DND-41 (cell line): ENCODE data around the gene CLASP1.
A peak's percentile ranks its signal among the peaks of the same experiment; 100 is the strongest.
"Not testable (repeated sequence)": the region's sequence is repeated elsewhere in the genome, so short reads cannot be mapped to it uniquely, and the experiment has no call there.

Source experiments
- ATAC-seq: fragments of 200-7000 bp; cut with Tn5 transposase; 3 replicates; pipeline ENCODE4 v1.9.1; 2021; ENCODE audit warnings: low read depth; ENCODE audit not compliant: insufficient read depth
- DNase-seq: peaks from one replicate; pipeline ENCODE4 v3.0.0-alpha.2; 2020
- H2AFZ ChIP-seq: 2 replicates; pipeline ENCODE4 v1.6.0; 2012; ENCODE audit warnings: low read depth, low read length
- H3K27ac ChIP-seq: 2 replicates; pipeline ENCODE4 v1.5.1; 2012; ENCODE audit warnings: low read length, inconsistent platforms
- H3K27me3 ChIP-seq: fragments of 200-600 bp; sonication (generic); 2 replicates; pipeline ENCODE4 v1.6.0; 2012; ENCODE audit warnings: low read length, mild to moderate bottlenecking, inconsistent platforms; ENCODE audit not compliant: insufficient read depth, poor library complexity
- H3K36me3 ChIP-seq: 2 replicates; pipeline ENCODE4 v1.5.1; 2012; ENCODE audit warnings: low read length, inconsistent platforms; ENCODE audit not compliant: insufficient read depth
- H3K4me1 ChIP-seq: 2 replicates; pipeline ENCODE4 v1.5.1; 2012; ENCODE audit warnings: mild to moderate bottlenecking, low read length; ENCODE audit not compliant: insufficient read depth
- H3K4me2 ChIP-seq: 2 replicates; pipeline ENCODE4 v1.6.0; 2012; ENCODE audit warnings: mild to moderate bottlenecking, moderate library complexity, low read length, inconsistent platforms; ENCODE audit not compliant: insufficient read depth
- H3K4me3 ChIP-seq, 2 experiments: fragments of 200-600 bp in 1 of 2; shearing (Covaris generic) in 1 of 2; 2 replicates each; pipeline ENCODE4 v1.5.1; 2012 to 2016; ENCODE audit warnings: inconsistent platforms in 2 of 2, low read length in 2 of 2, mild to moderate bottlenecking in 2 of 2, low read depth in 1 of 2, moderate library complexity in 1 of 2
- H3K79me2 ChIP-seq: 2 replicates; pipeline ENCODE4 v1.6.0; 2012; ENCODE audit warnings: low read length, inconsistent platforms; ENCODE audit not compliant: insufficient read depth
- H3K9ac ChIP-seq: 2 replicates; pipeline ENCODE4 v1.6.0; 2012; ENCODE audit warnings: low read depth, mild to moderate bottlenecking, inconsistent platforms, low read length, moderate library complexity
- H3K9me3 ChIP-seq: 2 replicates; pipeline ENCODE4 v1.5.1; 2012; ENCODE audit warnings: low read length, moderate library complexity, mild to moderate bottlenecking, inconsistent platforms; ENCODE audit not compliant: insufficient read depth, severe bottlenecking
- H4K20me1 ChIP-seq: 2 replicates; pipeline ENCODE4 v1.6.0; 2012; ENCODE audit warnings: low read length; ENCODE audit not compliant: insufficient read depth
- EZH2 ChIP-seq: IDR thresholded peaks from 3 replicates; pipeline ENCODE4 v1.6.1; 2012; ENCODE audit warnings: borderline replicate concordance, low read depth, mild to moderate bottlenecking, moderate library complexity, low read length, inconsistent platforms; ENCODE audit not compliant: severe bottlenecking
- TF ChIP-seq, protein P1 (sequence below): IDR thresholded peaks from 2 replicates; pipeline ENCODE4 v1.5.1; 2012; ENCODE audit warnings: borderline replicate concordance, low read length, moderate library complexity, mild to moderate bottlenecking; ENCODE audit not compliant: poor library complexity, severe bottlenecking; ENCODE audit errors: extremely low read depth

The CLASP1 gene

DNA sequence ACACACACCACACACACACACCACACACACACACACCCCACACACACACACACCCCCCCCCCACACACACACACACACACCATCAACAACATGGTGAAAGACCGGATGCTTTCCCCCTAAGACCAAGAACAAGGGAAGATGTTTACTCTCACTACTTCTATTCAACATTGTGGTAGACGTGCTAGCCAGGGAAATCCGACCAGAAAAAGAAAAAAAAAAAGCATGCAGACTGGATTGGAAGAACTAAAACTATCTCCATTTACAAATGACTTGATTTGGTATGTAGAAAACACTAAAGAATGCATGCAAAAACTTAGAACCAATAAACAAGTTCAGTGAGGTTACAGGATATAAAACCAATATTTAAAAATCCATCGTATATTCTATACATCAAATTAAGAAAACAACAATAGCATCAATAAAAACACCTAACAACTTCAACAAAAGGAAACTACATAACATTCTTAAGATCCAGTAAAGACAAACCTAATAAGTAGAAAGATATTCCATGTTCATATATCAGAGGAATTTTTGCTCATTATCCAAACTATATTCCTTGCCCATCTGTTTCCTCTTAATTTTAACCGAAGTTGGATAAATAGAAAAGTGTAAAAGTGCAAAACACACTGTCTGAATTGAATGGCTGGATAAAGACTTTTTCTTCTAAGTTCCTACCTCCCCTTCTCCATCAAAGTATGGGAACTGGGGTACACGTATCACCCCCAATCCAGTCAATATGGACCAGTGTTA lies 170.1 kb downstream of the CLASP1 start:
- TF ChIP-seq, protein P1, sequence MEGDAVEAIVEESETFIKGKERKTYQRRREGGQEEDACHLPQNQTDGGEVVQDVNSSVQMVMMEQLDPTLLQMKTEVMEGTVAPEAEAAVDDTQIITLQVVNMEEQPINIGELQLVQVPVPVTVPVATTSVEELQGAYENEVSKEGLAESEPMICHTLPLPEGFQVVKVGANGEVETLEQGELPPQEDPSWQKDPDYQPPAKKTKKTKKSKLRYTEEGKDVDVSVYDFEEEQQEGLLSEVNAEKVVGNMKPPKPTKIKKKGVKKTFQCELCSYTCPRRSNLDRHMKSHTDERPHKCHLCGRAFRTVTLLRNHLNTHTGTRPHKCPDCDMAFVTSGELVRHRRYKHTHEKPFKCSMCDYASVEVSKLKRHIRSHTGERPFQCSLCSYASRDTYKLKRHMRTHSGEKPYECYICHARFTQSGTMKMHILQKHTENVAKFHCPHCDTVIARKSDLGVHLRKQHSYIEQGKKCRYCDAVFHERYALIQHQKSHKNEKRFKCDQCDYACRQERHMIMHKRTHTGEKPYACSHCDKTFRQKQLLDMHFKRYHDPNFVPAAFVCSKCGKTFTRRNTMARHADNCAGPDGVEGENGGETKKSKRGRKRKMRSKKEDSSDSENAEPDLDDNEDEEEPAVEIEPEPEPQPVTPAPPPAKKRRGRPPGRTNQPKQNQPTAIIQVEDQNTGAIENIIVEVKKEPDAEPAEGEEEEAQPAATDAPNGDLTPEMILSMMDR: no peak
- no peak for TF ChIP-seq EZH2
- no peak overlapping the region for H3K27ac ChIP-seq
- H3K36me3 ChIP-seq: peaks cover 13% of the 10 kb centered on the region
- H2AFZ ChIP-seq: no peak overlapping the region
- no peaks in the 10 kb centered on the region for H3K9me3 ChIP-seq
- no peaks in the 10 kb centered on the region for H3K27me3 ChIP-seq
- peaks cover 33% of the 10 kb centered on the region for H3K79me2 ChIP-seq
- peaks cover 40% of the 10 kb centered on the region for H4K20me1 ChIP-seq
- no peaks in the 10 kb centered on the region for H3K4me1 ChIP-seq
- H3K4me2 ChIP-seq: no peak overlapping the region
- no peak overlapping the region for H3K4me3 ChIP-seq
- no peak for ATAC-seq
- DNase-seq: no peak
- H3K9ac ChIP-seq: no peak overlapping the region

GRCh38 chr2:121478358-121478995 lies 170.8 kb downstream of the CLASP1 start:
- H3K4me1 ChIP-seq, H3K27me3 ChIP-seq, H3K27ac ChIP-seq, H3K9me3 ChIP-seq, ATAC-seq, DNase-seq, H3K4me2 ChIP-seq, H3K4me3 ChIP-seq, H3K9ac ChIP-seq, H2AFZ ChIP-seq: not testable (repeated sequence)
- Histone ChIP-seq H3K36me3 (peaks cover 14% of the 10 kb centered on the region), H4K20me1 (peaks cover 40% of the 10 kb centered on the region), H3K79me2 (peaks cover 34% of the 10 kb centered on the region)

GRCh38 chr2:121476684-121477083 lies 172.6 kb downstream of the CLASP1 start:
- no peaks in the 10 kb centered on the region for H3K4me1 ChIP-seq
- H3K27ac ChIP-seq: no peak overlapping the region
- H3K36me3 ChIP-seq: peaks cover 15% of the 10 kb centered on the region
- H3K79me2 ChIP-seq: peaks cover 37% of the 10 kb centered on the region
- ATAC-seq (no peak), DNase-seq (no peak)
- no peak overlapping the region for H3K4me2 ChIP-seq
- no peak overlapping the region for H3K4me3 ChIP-seq
- H3K9me3 ChIP-seq: no peaks in the 10 kb centered on the region
- no peak for TF ChIP-seq EZH2
- TF ChIP-seq, protein P1: no peak
- no peak overlapping the region for H2AFZ ChIP-seq
- H3K9ac ChIP-seq: no peak overlapping the region
- peaks cover 36% of the 10 kb centered on the region for H4K20me1 ChIP-seq
- no peaks in the 10 kb centered on the region for H3K27me3 ChIP-seq

GRCh38 chr2:121475811-121476571 lies 173.3 kb downstream of the CLASP1 start:
- ATAC-seq (peak; percentile 64), DNase-seq (no peak)
- H3K27ac ChIP-seq: no peak overlapping the region
- no peak overlapping the region for H2AFZ ChIP-seq
- H3K9ac ChIP-seq: no peak overlapping the region
- no peaks in the 10 kb centered on the region for H3K4me1 ChIP-seq
- peaks cover 34% of the 10 kb centered on the region for H4K20me1 ChIP-seq
- no peak overlapping the region for H3K4me2 ChIP-seq
- no peaks in the 10 kb centered on the region for H3K27me3 ChIP-seq
- TF ChIP-seq EZH2: no peak
- TF ChIP-seq, protein P1: no peak
- no peaks in the 10 kb centered on the region for H3K9me3 ChIP-seq
- no peak overlapping the region for H3K4me3 ChIP-seq
- peaks cover 16% of the 10 kb centered on the region; the same call in 1 of the 2 replicates for H3K36me3 ChIP-seq
- H3K79me2 ChIP-seq: peaks cover 32% of the 10 kb centered on the region
